HFFc6 (cell line): Measurements from ENCODE around the gene MORC1. TPM values are rescaled to one million over a fixed set of nuclear protein-coding genes. Genes with fewer than 3 reads are reported as not detected.

Experiments used
- DNase-seq: peaks from one replicate; pipeline ENCODE4 v3.0.0-alpha.2; 2018
- H3K27ac Mint-ChIP-seq: 2 replicates; pipeline ENCODE4 v1.8.0; 2020; ENCODE audit warnings: mild to moderate bottlenecking, mixed read lengths
- H3K27me3 Mint-ChIP-seq: 2 replicates; pipeline ENCODE4 v1.8.0; 2021; ENCODE audit warnings: mild to moderate bottlenecking, moderate library complexity, mixed read lengths; ENCODE audit not compliant: insufficient read depth
- H3K36me3 Mint-ChIP-seq: 2 replicates; pipeline ENCODE4 v1.8.0; 2021; ENCODE audit warnings: low read depth, mixed read lengths
- H3K4me1 Mint-ChIP-seq: 2 replicates; pipeline ENCODE4 v1.8.0; 2020; ENCODE audit warnings: low read depth, mixed read lengths
- H3K4me3 Mint-ChIP-seq: 2 replicates; pipeline ENCODE4 v1.8.0; 2020; ENCODE audit warnings: mild to moderate bottlenecking, moderate library complexity, mixed read lengths
- H3K9me3 Mint-ChIP-seq: 2 replicates; pipeline ENCODE4 v1.8.0; 2020; ENCODE audit warnings: mild to moderate bottlenecking, mixed read lengths
- total RNA-seq, 6 experiments: library from RNA; stranded (reverse); fragmentation: NEBNext Ultra II Directional; extraction: Animal tissue kit (Norgen Biotek cat#: 25700); gene quantifications; 2 replicates in 1 of 6; 3 replicates in 5 of 6; pipeline ENCODE4 v1.2.3, GENCODE V29; 2021
- TF ChIP-seq, protein P1 (sequence below): fragments of 200-600 bp; sonication (generic); IDR thresholded peaks from 2 replicates; pipeline ENCODE4 v1.5.0; 2021; ENCODE audit warnings: antibody characterized with exemption, mild to moderate bottlenecking

MORC1 gene
- total RNA-seq, 6 experiments from 2014 or later = not detected

GRCh38 chr3:108946292-108947285 lies 171.3 kb downstream of the MORC1 start:
- Mint-ChIP-seq H3K9me3 (no peaks in the 10 kb centered on the region), H3K27me3 (no peaks in the 10 kb centered on the region; the same call in 1 of the 2 replicates), H3K4me1 (peaks cover 8% of the 10 kb centered on the region; the same call in 1 of the 2 replicates), H3K36me3 (no peaks in the 10 kb centered on the region), H3K4me3 (no peak overlapping the region), H3K27ac (no peak overlapping the region)
- TF ChIP-seq, protein P1, sequence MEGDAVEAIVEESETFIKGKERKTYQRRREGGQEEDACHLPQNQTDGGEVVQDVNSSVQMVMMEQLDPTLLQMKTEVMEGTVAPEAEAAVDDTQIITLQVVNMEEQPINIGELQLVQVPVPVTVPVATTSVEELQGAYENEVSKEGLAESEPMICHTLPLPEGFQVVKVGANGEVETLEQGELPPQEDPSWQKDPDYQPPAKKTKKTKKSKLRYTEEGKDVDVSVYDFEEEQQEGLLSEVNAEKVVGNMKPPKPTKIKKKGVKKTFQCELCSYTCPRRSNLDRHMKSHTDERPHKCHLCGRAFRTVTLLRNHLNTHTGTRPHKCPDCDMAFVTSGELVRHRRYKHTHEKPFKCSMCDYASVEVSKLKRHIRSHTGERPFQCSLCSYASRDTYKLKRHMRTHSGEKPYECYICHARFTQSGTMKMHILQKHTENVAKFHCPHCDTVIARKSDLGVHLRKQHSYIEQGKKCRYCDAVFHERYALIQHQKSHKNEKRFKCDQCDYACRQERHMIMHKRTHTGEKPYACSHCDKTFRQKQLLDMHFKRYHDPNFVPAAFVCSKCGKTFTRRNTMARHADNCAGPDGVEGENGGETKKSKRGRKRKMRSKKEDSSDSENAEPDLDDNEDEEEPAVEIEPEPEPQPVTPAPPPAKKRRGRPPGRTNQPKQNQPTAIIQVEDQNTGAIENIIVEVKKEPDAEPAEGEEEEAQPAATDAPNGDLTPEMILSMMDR = no peak
- DNase-seq = peak; percentile 7

- TF ChIP-seq, protein P1 = no peak
- H3K9me3 Mint-ChIP-seq = peaks cover 3% of the 10 kb centered on the region
- H3K27me3 Mint-ChIP-seq = no peaks in the 10 kb centered on the region; the same call in 1 of the 2 replicates
- H3K4me3 Mint-ChIP-seq = no peak overlapping the region
- no peak for DNase-seq
- no peaks in the 10 kb centered on the region for H3K36me3 Mint-ChIP-seq
- no peaks in the 10 kb centered on the region for H3K4me1 Mint-ChIP-seq
- no peak overlapping the region for H3K27ac Mint-ChIP-seq
These were observed 177.2 kb downstream of the MORC1 start for GRCh38 chr3:108940568-108941263.

DNA sequence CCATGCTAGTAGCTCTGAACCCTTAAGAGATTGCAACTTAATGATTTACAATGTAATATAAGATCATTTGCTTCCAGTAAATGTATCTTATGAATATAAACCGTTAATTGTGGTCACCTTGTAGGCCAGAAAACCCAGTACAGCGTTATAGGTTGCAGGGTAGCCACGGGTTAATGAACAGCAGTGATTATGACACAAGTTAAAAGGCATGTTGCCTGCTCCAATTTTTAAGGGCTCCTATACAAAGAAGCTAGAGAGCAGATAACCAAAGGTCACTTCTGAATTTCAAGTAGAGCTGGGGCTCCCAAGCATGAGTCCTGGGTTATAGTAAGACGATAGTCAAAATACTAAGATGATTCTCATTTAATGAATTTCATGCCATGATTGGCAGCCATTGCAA lies 177.8 kb downstream of the MORC1 start:
- no peaks in the 10 kb centered on the region for H3K4me1 Mint-ChIP-seq
- no peaks in the 10 kb centered on the region; the same call in 1 of the 2 replicates for H3K27me3 Mint-ChIP-seq
- no peak overlapping the region for H3K4me3 Mint-ChIP-seq
- no peaks in the 10 kb centered on the region for H3K36me3 Mint-ChIP-seq
- DNase-seq = no peak
- H3K9me3 Mint-ChIP-seq = peaks cover 3% of the 10 kb centered on the region
- TF ChIP-seq, protein P1 = no peak
- H3K27ac Mint-ChIP-seq = no peak overlapping the region

- Mint-ChIP-seq H3K9me3 (peaks cover 3% of the 10 kb centered on the region), H3K4me3 (no peak overlapping the region), H3K4me1 (no peaks in the 10 kb centered on the region), H3K27ac (no peak overlapping the region), H3K27me3 (no peaks in the 10 kb centered on the region), H3K36me3 (no peaks in the 10 kb centered on the region)
- TF ChIP-seq, protein P1 = no peak
- DNase-seq = no peak
These were observed 180.8 kb downstream of the MORC1 start for GRCh38 chr3:108936924-108937689.

DNA sequence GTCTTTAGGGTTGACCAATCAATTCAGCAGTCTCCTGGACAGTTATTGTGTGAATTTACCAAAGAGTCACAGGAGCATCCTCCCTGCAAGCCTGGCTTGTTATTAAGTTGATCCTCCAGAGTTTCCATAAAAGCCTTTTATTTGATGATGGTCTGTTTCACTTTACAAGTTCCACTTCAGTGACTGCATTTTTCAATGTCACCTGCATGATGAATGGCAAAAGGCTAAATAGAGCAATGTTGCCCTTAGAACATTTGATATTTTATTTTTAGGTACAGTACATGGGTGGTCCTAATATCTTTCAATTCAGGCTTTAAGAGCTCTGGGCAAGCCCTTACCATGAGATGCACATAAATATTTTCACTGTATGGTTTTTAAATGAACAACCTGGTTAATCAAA lies 186.9 kb downstream of the MORC1 start:
- TF ChIP-seq, protein P1 = no peak
- Mint-ChIP-seq H3K27me3 (no peaks in the 10 kb centered on the region; the same call in 1 of the 2 replicates), H3K27ac (no peak overlapping the region), H3K4me3 (no peak overlapping the region), H3K4me1 (no peaks in the 10 kb centered on the region), H3K9me3 (peaks cover 10% of the 10 kb centered on the region), H3K36me3 (no peaks in the 10 kb centered on the region)
- no peak for DNase-seq
